ENCODE data around the gene CST1. TPM values are rescaled to one million over a fixed set of nuclear protein-coding genes. Genes with fewer than 3 reads are reported as not detected.
"Not testable (repeated sequence)": the region's sequence is repeated elsewhere in the genome, so short reads cannot be mapped to it uniquely, and the experiment has no call there.

The CST1 gene
- total and polyA plus RNA-seq, 9 donors = 0.11 to 2.3 TPM; not detected in 7

DNA sequence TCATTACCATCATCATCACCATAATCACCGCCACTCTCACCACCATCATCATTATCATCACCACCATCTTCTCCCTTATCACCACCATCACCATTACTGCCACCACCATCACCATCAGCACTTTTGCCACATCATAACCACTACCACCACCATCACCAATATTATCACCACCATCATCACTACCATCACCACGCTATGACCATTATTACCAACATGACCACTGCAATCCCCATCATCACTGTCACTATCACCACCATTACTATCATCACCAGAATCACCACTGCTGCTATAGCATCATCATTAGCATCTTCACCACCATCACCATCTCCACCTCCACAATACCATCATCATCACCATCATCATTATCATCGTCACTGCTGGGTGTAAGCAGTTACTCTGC, 25.6 kb downstream of the CST1 start:
- 87 to 91% (median 88%) methylated on average over 3 of the region's 3 CpGs for whole genome bisulfite sequencing, 3 donors
- Histone ChIP-seq H3K36me3 (no peaks in the 10 kb centered on the region), H3K27me3 (no peaks in the 10 kb centered on the region), H3K9me3 (no peaks in the 10 kb centered on the region), H3K4me3 (no peak overlapping the region), H3K4me1 (ENCODE audit: insufficient read depth) (no peaks in the 10 kb centered on the region), H3K27ac (no peak overlapping the region)
- intact Hi-C loops (cut with DNase I) = no loop called here
- TF ChIP-seq, protein P1, sequence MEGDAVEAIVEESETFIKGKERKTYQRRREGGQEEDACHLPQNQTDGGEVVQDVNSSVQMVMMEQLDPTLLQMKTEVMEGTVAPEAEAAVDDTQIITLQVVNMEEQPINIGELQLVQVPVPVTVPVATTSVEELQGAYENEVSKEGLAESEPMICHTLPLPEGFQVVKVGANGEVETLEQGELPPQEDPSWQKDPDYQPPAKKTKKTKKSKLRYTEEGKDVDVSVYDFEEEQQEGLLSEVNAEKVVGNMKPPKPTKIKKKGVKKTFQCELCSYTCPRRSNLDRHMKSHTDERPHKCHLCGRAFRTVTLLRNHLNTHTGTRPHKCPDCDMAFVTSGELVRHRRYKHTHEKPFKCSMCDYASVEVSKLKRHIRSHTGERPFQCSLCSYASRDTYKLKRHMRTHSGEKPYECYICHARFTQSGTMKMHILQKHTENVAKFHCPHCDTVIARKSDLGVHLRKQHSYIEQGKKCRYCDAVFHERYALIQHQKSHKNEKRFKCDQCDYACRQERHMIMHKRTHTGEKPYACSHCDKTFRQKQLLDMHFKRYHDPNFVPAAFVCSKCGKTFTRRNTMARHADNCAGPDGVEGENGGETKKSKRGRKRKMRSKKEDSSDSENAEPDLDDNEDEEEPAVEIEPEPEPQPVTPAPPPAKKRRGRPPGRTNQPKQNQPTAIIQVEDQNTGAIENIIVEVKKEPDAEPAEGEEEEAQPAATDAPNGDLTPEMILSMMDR (IDR thresholded peaks at IDR 0.05) = no peak
- TF ChIP-seq POLR2A (IDR thresholded peaks at IDR 0.05) = no peak
- no peak for TF ChIP-seq EP300 (IDR thresholded peaks at IDR 0.05)
- no peak for DNase-seq

DNA sequence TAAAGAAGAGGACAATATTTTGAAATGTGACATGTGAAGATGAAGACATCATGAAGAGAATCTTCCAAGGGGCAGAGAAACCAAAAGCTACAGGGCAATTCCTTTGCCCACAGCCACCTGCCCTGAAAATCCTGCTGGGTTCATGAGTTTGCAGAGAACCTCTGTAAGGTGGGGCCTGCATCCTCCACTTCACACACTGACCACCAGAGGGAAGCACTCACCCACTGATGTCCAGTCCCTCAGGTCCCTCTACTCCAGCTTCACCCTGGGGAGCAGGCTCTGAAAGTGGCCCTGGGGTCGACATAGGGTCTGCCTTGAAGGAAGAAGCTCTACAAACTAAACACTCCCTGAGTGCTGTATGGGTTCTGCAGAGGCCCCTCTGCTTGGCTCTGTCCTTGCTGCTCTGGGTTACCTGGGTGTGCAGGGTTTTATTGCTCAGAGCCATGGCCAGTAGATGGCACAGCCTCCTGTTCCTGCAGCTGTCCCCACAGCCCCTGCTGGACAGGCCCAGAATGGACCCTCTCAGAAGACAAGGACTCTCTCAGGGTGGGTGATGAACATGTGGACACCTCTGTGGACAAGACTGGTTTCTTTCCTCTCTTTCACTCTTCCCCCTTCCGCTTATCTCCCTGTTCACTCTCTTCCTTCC, 27.0 kb downstream of the CST1 start:
- H3K4me1 ChIP-seq (ENCODE audit: insufficient read depth); H3K27me3 ChIP-seq; H3K27ac ChIP-seq; intact Hi-C loops (cut with DNase I); H3K9me3 ChIP-seq; DNase-seq; H3K36me3 ChIP-seq; H3K4me3 ChIP-seq: not testable (repeated sequence)
- WGBS, 3 donors = 49 to 55% (median 50%) methylated on average over 2 of the region's 2 CpGs

DNA sequence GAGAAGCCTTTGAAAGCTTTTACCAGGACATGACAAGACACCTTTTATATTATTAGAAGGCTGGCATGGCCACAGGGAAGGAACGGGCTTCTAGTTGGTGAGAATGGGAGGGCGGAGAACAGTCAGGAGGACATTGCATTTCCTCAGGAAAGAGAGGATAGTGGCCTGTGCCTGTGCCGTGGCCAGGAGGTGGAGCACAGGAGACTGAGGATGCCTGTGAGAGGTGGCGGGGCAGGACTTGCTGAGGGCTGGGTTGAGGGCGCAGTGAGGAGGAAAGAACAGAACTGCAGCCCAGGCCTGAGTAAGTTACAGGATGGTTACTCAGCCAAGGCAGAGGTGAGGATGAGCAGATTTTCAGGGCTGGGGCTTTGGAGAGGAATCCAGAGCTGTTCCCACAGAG, 27.9 kb downstream of the CST1 start:
- intact Hi-C loops (cut with DNase I); DNase-seq; H3K27ac ChIP-seq; H3K36me3 ChIP-seq; H3K9me3 ChIP-seq; H3K4me1 ChIP-seq (ENCODE audit: insufficient read depth); H3K4me3 ChIP-seq; H3K27me3 ChIP-seq: not testable (repeated sequence)
- WGBS, 3 donors = 63 to 72% (median 70%) methylated on average over 5 of the region's 5 CpGs

DNA sequence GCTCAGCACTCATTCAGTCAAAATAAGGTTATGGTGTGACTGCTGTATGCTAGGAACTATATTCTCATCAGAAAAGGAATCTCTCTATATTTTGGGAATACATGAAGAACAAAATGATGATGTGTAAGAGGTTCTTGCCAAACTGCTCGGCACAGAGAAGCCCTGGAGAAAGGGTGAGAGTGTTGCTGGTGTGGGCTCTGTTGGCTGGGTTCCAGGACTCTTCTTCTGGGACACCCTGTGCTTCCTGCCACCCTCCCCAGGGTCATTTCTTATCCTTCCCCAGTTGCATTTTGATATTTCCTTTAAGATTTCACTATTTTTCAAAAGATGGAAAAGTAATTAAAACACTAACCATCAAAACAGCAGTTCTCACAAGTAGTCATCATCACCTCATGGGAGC, 28.8 kb downstream of the CST1 start:
- Histone ChIP-seq H3K36me3 (no peaks in the 10 kb centered on the region), H3K27me3 (no peaks in the 10 kb centered on the region), H3K27ac (no peak overlapping the region), H3K9me3 (no peaks in the 10 kb centered on the region), H3K4me3 (no peak overlapping the region), H3K4me1 (ENCODE audit: insufficient read depth) (no peaks in the 10 kb centered on the region)
- TF ChIP-seq, protein P1 (IDR thresholded peaks at IDR 0.05) = no peak
- no peak for TF ChIP-seq EP300 (IDR thresholded peaks at IDR 0.05)
- TF ChIP-seq POLR2A (IDR thresholded peaks at IDR 0.05) = no peak
- WGBS, 3 donors = 32 to 48% (median 32%) methylated on average over 1 of the region's 1 CpG
- intact Hi-C loops (cut with DNase I) = no loop called here
- no peak for DNase-seq

DNA sequence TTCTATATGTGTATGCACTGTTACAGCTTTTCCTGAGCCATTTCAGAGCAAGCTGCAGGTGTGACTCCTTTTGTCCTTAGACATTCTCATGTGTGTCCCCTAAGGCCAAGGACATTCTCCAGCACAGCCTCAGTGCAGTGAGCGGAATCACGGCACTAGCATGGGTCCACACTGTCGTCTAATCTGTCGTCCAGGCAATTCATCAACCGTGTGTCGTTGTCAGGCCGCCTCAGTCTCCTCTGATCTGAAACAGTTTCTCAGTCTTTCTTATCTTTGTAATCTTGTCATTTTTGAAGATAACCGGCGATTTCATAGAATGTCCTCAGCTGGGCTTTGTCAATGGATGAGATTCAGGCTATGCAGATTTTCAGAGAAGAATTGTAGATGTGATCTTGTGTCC, 31.4 kb downstream of the CST1 start:
- 51 to 56% (median 55%) methylated on average over 9 of the region's 9 CpGs for WGBS, 3 donors
- H3K9me3 ChIP-seq; intact Hi-C loops (cut with DNase I); H3K27me3 ChIP-seq; DNase-seq; H3K27ac ChIP-seq; H3K4me3 ChIP-seq; H3K36me3 ChIP-seq; H3K4me1 ChIP-seq (ENCODE audit: insufficient read depth): not testable (repeated sequence)

DNA sequence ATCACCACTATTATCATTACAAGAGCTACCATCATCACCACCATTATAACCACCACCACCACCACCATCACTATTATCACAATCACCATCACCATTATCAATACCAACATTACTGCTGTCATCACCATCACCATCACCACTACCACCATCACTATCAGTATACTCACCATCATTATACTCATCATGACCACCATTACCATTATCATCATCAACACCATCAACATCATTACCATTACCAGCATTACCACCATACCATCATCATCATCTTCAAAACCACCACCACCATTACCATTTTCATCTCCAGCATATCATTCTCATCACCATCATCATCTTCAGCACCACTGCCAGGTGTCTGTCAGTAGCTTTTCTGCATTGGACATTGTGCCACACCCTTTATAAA, 39.0 kb downstream of the CST1 start:
- H3K4me1 ChIP-seq (ENCODE audit: insufficient read depth); intact Hi-C loops (cut with DNase I); DNase-seq: not testable (repeated sequence)

DNA sequence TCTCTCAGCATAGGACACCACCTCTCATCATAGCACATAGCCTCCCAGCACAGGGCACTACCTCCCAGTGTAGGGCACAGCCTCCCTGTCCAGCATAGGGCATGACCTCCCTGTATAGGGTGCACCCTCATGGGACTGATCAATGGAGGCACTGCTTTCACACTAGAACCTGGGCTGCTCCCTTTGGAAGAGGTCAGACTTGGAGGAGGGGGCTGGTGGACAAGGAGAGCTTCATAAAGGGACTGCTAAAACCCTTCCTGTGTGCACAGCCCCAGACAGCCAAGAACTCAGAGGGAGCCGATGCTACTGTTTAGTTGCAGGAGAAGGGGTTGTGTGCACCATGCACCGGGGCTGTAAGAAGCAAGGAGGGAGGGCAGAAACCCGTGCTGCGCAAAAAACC, 40.0 kb downstream of the CST1 start:
- Histone ChIP-seq H3K36me3 (no peaks in the 10 kb centered on the region), H3K9me3 (no peaks in the 10 kb centered on the region), H3K27ac (no peak overlapping the region), H3K4me3 (no peak overlapping the region), H3K4me1 (ENCODE audit: insufficient read depth) (no peaks in the 10 kb centered on the region), H3K27me3 (no peaks in the 10 kb centered on the region)
- intact Hi-C loops (cut with DNase I) = no loop called here
- TF ChIP-seq EP300 (IDR thresholded peaks at IDR 0.05) (no peak), POLR2A (IDR thresholded peaks at IDR 0.05) (no peak)
- TF ChIP-seq, protein P1 (IDR thresholded peaks at IDR 0.05) = no peak
- 82 to 92% (median 82%) methylated on average over 4 of the region's 4 CpGs for WGBS, 3 donors
- DNase-seq = no peak

More for the DNA sequence above, 39.0 kb downstream of the CST1 start:
- H3K36me3 ChIP-seq, H3K27me3 ChIP-seq, H3K9me3 ChIP-seq, H3K27ac ChIP-seq, H3K4me3 ChIP-seq: not testable (repeated sequence)
